NAMALWA (cell line): ENCODE data around the gene UVSSA.
"Not testable (repeated sequence)": the region's sequence is repeated elsewhere in the genome, so short reads cannot be mapped to it uniquely, and the experiment has no call there.

Source experiments
- DNase-seq: peaks from one replicate; pipeline ENCODE4 v3.0.0-alpha.2; 2015; ENCODE audit warnings: low spot score

The UVSSA gene

DNA sequence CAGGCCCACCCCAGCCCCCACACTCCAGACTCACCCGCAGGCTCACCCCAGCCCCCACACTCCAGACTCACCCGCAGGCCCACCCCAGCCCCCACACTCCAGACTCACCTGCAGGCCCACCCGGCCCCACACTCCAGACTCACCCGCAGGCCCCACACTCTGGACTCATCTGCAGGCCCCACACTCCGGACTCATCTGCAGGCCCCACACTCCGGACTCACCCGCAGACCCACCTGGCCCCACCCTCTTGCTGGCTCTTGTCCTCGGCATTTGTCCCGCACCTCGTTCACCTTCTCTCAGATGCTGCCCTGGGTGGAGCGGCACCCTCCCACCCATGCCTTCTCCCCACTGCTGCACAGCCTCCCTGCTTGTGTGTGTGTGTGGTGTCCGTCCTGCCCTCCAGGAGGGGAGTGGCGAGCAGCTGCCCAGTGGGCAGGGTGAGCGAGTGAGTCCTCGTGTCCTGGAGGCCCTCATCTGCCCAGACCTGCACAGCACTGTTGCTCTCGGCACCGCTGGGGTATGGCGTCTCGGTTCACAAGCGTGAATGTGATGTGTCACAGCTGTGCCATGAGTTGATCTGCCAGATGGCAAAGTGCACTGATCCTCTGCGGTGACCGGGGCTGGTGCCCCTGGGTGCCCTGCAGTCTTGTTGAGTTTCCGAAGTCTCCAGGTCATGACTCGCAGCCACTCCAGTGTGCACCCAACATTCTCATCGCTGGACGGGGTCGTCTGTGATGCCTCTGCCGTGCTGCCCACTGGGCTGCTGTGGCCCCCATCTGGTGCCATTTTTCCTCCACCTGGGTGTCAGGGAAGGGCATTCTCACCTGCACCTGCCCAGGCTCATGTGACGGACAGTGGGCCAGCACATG is 29.6 kb upstream of the UVSSA start:
- no peak for DNase-seq

DNA sequence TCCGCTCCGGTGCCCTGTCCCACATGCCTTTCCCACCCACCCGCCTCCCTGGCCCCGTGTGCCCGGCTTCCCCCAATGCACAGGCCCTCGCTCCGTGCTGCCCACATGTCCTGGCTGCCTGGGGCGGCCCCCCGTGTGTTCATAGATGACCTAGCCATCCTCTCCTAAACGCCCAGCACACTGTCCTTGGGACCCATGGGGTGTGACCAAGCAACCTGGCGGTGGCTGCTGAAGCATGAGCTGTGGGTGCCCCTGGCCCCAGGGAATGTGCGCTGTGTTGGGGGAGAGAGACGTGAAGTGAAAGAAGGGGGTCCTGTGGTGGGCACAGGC is 29.0 kb upstream of the UVSSA start:
- no peak for DNase-seq

DNA sequence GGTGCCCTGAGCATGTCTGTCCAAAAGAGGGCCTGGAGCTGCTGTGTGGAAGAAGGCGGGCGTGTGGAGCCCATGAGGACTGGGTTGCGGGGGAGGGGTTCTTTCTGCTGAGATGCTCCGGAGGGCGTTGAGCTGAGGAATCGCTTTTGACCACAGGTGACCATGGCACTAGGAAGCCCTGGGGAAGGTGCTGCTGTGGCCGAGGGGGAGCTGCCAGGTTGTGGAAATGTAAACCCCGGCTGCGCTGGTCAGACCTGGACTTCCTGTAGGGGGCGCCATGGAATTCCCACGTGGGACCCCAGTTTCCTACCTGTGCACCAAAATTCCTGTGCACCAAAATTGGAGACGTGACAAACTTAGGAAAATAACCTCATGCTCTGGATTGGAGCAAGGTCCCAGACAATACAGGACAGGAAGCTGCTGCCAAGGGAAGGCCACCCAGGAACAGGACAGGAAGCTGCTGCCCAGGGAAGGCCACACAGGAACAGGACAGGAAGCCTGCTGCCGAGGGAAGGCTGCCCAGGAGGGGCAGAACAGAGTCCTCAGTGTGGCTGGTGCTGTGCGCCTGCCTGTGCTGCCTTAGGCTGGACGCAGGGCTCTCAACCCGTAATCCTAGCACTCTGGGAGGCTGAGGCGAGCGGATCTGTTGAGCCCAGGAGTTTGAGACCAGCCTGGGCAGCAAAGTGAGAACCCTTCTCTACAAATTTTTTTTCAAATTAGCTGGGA is 28.4 kb upstream of the UVSSA start:
- DNase-seq, result no peak

DNA sequence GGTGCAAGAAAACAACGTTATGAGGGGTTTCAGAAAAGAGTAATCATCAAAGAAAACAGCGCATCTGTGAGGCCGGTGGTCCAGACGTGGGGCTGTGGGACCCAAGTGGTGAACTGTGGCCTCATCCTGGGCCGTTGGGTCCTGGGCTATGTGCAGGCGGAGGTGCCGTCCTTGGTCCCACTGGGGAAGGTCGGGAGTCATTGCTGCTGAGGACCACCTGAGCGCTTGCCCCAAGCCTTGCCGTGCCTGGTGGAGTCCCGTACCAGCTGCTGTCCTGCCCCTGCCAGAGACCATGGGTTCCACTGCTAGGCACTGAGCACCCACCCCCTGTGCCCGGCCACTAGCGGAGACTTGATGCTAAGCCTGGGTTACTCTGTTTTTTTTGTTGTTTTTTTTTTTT is 25.5 kb upstream of the UVSSA start:
- no peak for DNase-seq

DNA sequence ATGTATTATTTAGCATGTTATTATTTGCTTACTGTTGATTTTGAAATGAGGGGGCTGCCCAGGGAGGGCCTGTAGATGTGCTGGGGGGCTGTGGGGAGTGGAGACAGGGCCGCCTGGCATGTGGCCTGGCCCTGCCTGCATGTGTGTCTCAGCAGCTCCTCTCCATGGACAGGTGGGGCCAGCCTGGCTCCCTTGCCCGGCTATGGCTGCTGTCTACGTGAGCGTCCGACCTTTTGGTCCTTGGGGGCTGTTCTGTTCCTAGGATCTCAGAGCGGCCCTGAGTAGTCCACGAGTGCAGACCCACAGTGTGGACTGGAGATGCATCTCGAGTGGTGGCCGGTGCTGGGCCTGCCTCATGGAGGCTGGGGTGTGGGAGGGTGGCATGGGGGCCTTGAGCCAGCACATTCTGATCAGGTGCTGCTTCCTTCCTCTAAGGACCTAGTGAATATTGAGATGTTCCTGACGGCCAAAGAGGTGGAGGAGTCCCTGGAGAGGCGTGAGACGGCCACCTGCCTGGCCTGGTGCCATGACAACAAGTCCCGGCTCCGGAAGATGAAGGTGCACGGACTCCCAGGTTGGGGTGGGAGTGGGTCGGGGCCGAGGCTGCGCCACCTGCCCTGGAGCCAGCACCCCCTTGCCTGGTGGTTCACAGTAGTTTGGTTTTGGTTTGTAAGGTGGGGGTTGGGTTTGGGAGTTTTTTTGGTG is 24.9 kb upstream of the UVSSA start:
- DNase-seq, result no peak

DNA sequence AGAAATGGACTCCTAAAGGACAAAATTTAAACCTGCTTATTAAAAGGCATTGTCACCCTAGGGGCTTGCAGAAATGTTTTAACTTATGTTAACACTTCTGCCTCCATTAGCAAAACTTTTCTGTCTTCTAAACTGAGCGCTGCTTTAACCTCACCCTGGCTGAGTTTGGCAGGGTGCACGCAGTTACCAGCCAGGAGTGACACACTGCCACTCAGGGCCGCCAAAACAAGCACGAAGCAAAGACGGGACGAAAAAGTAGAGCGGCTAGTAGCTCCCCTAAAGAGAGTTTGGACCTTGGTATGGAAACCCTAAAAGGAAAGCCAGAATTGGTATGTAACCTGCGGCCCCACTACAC is 23.8 kb upstream of the UVSSA start:
- DNase-seq, result no peak

DNA sequence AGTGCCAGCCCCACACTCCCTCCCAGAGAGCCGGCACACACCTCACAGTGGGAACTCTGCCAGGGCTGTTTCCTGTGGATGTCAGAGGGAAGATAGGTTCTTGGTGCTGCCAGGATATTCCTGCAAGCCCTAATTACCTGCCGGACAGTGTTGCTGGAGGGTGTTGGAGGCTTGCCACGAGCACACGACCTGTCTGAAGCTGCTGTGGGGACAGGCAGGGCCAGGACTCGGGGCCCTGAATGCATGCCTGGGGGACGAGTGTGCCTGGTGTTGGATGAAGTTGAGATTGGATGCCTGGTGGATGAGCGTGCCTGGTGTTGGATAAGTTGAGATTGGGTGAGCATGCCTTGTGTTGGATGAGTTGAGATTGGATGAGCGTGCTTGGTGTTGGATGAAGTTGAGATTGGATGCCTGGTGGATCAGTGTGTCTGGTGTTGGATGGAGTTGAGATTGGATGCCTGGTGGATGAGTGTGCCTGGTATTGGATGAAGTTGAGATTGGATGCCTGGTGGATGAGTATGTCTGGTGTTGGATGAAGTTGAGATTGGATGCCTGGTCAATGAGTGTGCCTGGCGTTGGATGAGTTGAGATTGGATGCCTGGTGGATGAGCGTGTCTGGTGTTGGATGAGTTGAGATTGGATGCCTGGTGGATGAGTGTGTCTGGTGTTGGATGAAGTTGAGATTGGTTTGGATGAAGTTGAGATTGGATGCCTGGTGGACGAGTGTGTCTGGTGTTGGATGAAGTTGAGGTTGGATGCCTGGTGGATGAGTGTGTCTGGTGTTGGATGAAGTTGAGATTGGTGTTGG is 23.2 kb upstream of the UVSSA start:
- DNase-seq, result no peak

DNA sequence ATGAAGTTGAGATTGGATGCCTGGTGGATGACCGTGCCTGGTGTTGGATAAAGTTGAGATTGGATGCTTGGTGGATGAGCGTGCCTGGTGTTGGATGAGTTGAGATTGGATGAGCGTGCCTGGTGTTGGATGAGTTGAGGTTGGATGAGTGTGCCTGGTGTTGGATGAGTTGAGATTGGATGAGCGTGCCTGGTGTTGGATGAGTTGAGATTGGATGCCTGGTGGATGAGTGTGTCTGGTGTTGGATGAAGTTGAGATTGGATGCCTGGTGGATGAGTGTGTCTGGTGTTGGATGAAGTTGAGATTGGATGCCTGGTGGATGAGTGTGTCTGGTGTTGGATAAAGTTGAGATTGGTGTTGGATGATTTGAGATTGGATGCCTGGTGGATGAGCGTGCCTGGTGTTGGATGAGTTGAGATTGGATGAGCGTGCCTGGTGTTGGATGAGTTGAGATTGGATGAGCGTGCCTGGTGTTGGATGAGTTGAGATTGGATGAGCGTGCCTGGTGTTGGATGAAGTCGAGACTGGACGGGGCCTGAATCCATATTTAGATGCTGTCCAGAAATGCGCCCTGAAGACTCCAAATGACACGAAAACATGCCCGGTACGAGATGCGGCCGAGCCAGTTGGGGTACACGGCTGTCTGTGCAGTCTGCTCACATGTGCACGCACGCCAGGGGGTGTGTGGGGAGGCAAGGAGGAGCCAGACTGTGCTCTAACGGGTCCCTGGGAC is 22.4 kb upstream of the UVSSA start:
- not testable (repeated sequence) for DNase-seq

DNA sequence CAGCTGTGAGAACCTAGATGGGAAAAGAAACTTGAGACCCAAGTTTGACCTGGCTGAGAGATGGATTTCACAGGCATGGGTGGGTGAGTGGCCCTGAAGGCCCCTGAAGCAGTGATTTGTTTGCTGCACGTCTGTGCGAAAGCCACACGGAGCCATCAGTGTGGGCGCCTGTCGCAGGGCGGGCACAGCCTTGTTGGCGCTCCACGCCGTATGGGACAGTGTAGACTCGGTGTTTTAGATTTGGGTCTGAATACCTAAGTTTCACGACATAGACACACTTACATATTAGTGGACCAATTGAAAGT is 21.9 kb upstream of the UVSSA start:
- no peak for DNase-seq

DNA sequence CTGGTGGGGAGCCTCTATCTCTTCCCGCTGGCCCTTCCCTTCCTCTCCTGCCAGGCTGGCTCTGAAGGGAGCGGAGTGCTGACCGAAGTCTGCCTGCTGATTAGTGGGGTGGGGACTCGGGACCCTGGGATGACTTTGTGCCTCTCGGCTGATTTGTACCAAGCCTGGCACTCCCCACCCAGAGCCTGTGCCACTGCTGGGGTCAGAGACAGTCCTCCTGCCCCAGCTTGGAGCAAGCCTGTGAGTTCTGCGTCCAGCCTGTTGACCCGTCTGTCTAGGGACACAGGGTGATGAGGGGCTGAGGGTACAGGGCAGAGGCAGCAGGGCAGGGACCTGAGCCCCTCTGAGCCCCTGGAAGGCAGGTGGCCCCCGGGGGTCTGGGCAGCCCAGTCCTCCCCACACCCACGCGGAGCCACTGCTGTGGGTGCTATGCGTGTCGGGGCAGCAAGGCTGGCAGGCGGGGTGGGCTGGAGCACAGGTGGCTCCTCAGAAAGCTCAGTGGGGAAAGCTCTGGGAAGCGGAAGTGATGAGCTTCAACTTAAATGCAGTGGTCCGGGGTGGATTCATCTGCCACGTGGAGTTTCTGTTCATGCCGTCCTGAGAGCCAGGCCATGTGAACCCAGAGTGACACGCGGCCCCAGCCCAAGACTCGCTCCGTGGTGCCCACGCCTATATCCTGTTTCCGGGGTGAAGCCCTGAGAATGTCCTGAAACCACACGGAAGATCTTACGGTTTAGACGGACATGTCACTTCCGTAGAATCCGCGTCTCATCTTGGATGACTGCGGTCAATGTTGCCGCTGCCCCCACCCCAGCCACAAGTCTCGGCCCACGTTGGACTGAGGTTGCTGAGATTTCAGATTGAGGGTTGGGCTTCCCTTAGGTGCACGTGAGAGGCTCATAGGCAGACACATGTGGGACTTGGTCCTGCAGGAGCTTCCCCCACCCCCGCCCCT is 21.1 kb upstream of the UVSSA start:
- no peak for DNase-seq

DNA sequence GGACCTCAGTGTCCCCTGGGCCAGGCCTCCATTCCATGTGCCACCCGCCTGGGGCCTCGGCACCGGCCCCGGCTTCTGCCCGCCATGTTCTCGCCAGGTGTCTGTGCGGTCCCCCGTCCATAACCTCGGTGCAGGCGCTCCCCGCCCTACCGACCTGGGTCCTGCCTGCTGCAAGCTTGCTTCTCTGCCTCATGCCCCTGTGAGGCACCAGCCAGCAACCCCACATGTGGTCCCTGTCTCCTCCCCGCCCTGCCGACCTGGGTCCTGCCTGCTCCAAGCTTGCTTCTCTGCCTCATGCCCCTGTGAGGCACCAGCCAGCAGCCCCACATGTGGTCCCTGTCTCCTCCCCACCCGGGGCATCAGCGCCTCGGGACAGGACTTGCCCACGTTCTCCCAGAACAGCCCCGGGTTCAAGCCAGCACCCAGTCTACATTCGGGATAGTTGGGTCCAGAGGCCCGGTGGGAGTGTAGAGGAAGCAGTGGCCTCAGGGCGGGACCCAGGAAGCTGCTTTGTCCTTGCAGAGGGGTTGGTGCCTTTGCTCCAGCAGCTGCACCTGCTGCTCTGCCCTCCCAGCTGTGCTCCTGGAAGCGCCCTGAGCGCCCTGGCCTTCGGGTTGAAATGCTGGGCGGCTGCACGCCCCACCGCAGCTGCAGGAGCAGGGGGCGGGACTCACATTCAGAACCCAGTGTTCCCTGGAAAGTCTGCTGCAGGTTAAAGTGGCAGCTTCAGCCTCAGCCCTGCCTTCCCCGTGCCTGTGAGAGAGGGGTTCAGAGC is 20.1 kb upstream of the UVSSA start:
- DNase-seq, result no peak

DNA sequence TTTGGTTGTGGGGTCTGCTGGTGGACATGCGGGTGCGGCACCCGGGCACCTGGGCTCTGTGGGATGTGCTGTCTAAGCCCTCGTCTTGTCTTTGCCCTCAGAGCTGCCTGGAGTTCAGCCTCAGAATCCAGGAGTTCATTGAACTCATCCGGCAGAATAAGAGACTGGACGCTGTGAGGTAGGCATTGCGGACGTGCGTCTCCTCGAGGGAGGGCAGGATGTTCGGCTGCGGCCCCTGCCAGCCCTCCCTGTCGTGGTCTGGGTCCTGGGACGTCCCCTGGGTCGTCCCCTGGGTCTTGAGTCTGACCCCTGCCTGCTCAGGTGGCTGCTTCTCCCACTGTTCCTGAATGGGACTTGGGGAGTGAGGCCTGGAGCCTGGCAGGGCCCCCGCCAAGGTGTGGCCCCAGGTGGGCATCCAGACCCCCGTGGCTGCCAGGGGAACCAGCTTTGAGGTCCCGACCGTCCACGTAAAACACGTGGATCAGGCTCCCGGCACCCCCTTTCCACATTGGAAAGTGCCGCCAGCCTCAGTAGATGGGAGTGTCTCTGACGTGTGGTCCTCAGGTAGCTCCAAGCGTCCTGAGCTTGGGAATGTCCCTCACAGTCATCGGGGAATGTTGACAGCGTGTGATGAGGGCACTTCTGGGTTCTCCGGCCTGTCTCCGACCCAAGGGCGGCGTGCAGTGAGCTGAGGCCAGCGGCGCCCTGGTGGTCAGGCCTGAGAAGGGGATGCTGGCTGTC is 19.3 kb upstream of the UVSSA start:
- DNase-seq, result no peak

DNA sequence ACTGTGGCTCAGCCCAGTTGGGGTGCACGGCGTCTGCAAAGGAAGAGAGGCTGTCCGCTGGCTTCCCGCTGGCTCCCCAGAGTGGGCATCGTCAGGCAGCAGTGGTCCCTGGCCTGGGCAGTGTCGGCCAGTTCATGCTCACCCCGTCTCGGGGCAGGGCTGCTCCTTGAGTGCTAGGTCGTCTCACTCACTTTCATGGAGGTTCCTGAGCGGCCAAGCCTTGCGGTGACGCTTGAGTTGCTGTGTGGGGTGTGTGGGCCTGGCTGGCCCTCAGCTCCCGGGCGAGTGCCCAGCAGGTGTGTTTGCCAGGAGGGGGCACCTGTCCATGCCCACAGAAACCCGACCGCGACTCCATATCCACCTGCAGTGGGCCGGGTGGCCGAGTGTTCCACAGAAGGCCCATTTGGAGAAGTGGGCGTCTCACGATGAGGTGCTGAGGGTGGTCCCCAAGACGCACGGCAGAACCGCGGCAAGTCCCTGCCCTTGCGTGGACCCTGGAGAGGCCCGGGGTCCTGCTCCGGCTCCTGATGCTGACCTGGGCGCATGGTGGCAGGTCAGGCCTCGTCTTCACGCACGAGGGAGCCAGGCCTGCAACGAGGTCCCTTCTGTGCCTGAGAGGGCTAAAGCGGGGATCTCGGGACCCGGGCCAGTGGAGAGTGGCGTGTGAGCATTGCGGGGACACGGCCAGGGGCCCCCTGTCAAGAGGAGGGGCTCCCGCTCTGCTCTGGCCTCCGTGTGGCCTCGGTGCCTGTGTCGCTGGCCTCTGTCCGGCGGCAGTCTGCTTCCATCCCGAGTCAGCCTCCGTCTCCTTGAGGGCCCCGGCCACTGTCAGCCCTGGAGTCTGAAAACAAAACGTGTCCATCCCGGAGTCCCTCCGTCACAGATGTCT is 18.5 kb upstream of the UVSSA start:
- DNase-seq, result no peak

DNA sequence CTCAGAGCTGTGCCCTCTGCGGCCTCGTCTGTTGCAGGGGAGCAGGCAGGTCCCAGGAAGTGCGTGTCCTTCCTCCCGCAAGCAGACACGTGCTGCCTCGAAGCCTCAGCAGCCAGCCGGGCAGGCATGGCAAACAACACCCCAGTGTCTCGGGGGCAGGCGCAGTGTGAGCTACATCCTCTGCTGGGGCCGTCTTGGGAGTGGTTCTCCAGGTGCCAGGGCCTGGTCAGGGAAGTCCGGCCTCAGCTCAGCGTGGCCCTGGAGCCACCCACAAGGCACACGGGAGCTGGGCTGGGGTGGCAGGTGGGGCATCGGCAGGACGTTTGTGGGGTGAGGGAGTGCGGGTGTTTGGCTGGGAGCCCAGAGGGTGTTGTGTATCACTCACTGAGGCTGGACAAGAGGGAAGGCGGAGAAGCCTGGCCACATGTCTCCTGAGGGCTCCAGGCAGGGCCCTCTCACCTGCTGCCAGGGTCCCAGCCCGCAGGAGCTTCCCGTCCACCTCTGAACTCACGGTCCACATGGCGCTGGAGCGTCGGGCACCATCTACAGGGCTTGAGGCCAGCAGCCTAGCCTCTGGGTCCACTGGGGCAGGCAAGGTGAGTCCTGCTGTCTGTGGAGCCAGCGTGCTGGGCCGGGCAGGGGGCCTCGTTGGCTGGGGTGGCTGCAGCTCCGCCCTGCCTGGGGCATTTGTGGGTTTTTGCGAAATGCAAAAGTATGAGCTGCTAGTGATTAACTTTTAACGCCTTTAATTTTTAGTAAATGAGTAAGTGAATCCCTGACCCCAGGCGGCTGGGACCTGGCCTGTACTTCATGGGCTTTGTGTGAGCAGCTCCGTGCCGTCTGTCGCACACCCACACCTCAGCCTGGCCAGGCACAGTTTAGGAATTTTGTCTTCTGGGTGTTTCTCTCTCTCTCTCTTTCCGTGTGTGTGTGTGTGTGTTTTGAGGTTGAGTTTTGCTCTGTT is 17.3 kb upstream of the UVSSA start:
- no peak for DNase-seq

DNA sequence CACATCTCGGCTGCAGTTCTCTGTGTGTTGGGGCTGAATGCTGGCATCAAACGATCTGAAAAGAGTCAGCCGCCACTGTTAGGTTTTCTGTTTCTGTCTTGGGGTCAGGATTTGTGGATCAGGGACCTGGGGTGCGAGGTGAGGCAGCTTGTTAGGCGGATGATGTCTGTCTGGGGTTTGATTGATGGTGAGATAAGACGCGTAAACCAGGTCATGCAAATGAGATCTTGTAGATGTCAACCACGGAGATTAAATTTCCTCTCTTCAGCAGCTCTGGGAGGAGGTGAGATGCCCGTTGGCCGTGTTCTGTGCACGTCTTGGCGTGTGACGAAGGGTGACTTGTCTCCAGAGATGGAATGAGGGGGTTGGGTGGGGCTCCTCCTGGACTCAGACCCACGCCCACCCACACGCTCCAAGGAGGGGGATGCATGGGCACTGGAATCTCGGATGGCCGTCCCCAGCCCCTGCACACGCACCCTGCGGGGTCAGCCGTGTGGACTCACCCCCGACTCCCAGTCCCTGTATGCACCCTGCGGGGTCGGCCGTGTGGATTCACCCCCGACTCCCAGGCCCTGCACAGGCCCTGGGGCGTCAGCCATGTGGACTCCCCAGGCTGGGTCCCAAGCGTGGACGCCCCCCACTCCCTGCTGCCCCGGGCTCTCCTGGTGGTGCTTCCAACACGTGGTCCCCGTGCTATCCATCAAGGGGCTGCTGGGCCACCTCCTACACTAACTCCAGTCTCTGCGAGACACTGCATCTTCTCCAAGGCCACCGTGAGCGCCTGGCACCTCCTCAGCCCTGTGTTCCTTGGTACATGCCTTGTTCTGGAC is 16.0 kb upstream of the UVSSA start:
- DNase-seq, result no peak
